ENCODE measurements around the gene OLFM2.

The OLFM2 gene

GRCh38 chr19:9836021-9836420 is 100.3 kb downstream of the OLFM2 start:
- CTCF ChIA-PET: interaction anchor here (2.4 to 6.2 kb wide), 2 partner anchors 10 kb away, joined by 14 to 69 read pairs; no protein-coding TSS in a partner anchor
- no peak for DNase-seq (ENCODE audit: low read depth, low spot score)
- POLR2A ChIA-PET: no interaction called here
- no peak for TF ChIP-seq CTCF (IDR thresholded peaks at IDR 0.05; ENCODE audit: insufficient read depth, low read length, missing control alignments)
- peak overlapping the region; percentile 88 for H3K4me3 ChIP-seq (ENCODE audit: low read depth, low read length)

- H3K4me3 ChIP-seq (ENCODE audit: low read depth, low read length): peak overlapping the region; percentile 88
- CTCF ChIA-PET: interaction anchor here (0.6 to 6.2 kb wide), 6 partner anchors 8 to 214 kb away, joined by 3 to 69 read pairs (median 4); partner anchors contain the start of gene ZNF561
- POLR2A ChIA-PET: no interaction called here
- TF ChIP-seq CTCF (IDR thresholded peaks at IDR 0.05; ENCODE audit: insufficient read depth, low read length, missing control alignments): no peak
- no peak for DNase-seq (ENCODE audit: low read depth, low spot score)
Measured at GRCh38 chr19:9835507-9835949, 100.8 kb downstream of the OLFM2 start.

GRCh38 chr19:9834726-9835506 is 101.4 kb downstream of the OLFM2 start, which contains the start of gene PIN1:
Gene PIN1 (plus strand): TSS chr19:9835318. CDS start chr19:9835345, 27 bp downstream.
- DNase-seq (ENCODE audit: low read depth, low spot score): peak; percentile 82
- ChIA-PET POLR2A (interaction anchor here (0.5 kb wide), 1 partner anchor 150 kb away, joined by 3 read pairs; no protein-coding TSS in a partner anchor), CTCF (interaction anchor here (0.6 to 6.2 kb wide), 7 partner anchors 9 to 213 kb away, joined by 3 to 69 read pairs (median 4); partner anchors contain the start of gene ZNF561)
- H3K4me3 ChIP-seq (ENCODE audit: low read depth, low read length): peak within 1 kb of the TSS; percentile 88
- peak; percentile 72 for TF ChIP-seq CTCF (IDR thresholded peaks at IDR 0.05; ENCODE audit: insufficient read depth, low read length, missing control alignments)

- DNase-seq (ENCODE audit: low read depth, low spot score): no peak
- POLR2A ChIA-PET: interaction anchor here (0.5 kb wide), 1 partner anchor 150 kb away, joined by 3 read pairs; no protein-coding TSS in a partner anchor
- peak overlapping the region; percentile 86 for H3K4me3 ChIP-seq (ENCODE audit: low read depth, low read length)
- CTCF ChIA-PET: interaction anchor here (0.7 to 6.2 kb wide), 4 partner anchors 12 to 208 kb away, joined by 3 to 69 read pairs (median 4); no protein-coding TSS in a partner anchor
- no peak for TF ChIP-seq CTCF (IDR thresholded peaks at IDR 0.05; ENCODE audit: insufficient read depth, low read length, missing control alignments)
Measured at GRCh38 chr19:9834307-9834725, 102.0 kb downstream of the OLFM2 start.

GRCh38 chr19:9828551-9829063 is 107.7 kb downstream of the OLFM2 start:
- ChIA-PET CTCF (interaction anchor here (1.2 to 2.7 kb wide), 3 partner anchors 9 to 203 kb away, joined by 4 to 10 read pairs (median 4); no protein-coding TSS in a partner anchor), POLR2A (interaction anchor here (1.0 to 1.3 kb wide), 2 partner anchors 10 to 28 kb away, joined by 3 read pairs; partner anchors contain the start of gene FBXL12)
- no peak for DNase-seq (ENCODE audit: low read depth, low spot score)

More at GRCh38 chr19:9828551-9829063, 107.7 kb downstream of the OLFM2 start:
- H3K4me3 ChIP-seq (ENCODE audit: low read depth, low read length): peak overlapping the region; percentile 96
- TF ChIP-seq CTCF (IDR thresholded peaks at IDR 0.05; ENCODE audit: insufficient read depth, low read length, missing control alignments): no peak
